Measurements from ENCODE around the gene CSNK1A1.
A peak's percentile ranks its signal among the peaks of the same experiment; 100 is the strongest.
"Not testable (repeated sequence)": the region's sequence is repeated elsewhere in the genome, so short reads cannot be mapped to it uniquely, and the experiment has no call there.

CSNK1A1 gene

GRCh38 chr5:149490599-149491485 lies 60.4 kb downstream of the CSNK1A1 start:
- DNase-seq (ENCODE audit: low spot score) = no peak

DNA sequence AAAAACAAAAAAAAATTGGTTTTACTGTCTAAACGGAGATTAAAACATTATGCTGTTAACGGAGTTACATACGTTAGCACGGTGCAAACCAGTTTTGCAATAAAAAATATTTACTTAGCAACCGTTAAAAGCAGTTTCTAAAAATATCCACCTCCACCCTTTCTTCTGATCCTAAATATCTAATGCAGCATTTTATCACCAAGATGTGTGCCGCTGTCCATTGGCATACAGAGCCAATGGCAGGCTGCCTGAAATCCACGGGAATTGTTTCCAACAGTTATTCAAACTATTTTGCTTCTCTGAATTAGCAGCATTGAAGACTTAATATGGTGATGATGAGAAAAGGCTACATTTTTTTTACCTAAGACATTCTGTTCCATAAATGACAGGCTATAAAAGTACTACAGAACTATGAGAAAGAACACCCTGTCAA lies 61.6 kb downstream of the CSNK1A1 start:
- DNase-seq (ENCODE audit: low spot score) = no peak

DNA sequence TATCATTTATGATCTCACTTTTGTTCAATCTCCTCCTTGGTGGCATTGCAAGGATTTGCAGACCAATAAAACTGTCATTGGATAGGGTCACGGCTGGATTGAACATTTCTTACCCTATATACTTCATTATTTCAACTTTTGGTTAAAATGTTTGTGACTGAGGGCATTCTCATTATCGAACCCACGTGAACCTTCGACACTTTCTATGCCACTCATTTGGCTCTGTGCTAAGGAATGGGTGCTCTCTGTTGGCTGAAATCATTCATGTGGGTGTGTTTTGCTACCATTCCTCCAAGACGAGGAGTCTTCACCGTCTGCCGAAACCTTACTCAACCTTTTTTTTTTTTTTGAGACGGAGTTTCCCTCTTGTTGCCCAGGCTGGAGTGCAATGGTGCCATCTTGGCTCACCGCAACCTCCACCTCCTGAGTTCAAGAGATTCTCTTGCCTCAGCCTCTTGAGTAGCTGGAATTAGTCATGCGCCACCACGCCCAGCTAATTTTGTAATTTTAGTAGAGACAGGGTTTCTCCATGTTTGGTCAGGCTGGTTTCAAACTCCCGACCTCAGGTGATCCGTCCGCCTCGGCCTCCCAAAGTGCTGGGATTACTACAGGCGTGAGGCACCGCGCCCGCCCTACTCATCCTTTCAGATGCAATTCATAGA lies 62.5 kb downstream of the CSNK1A1 start:
- no peak for DNase-seq (ENCODE audit: low spot score)

- no peak for DNase-seq (ENCODE audit: low spot score)
Observed at GRCh38 chr5:149487672-149488071, 63.6 kb downstream of the CSNK1A1 start.

DNA sequence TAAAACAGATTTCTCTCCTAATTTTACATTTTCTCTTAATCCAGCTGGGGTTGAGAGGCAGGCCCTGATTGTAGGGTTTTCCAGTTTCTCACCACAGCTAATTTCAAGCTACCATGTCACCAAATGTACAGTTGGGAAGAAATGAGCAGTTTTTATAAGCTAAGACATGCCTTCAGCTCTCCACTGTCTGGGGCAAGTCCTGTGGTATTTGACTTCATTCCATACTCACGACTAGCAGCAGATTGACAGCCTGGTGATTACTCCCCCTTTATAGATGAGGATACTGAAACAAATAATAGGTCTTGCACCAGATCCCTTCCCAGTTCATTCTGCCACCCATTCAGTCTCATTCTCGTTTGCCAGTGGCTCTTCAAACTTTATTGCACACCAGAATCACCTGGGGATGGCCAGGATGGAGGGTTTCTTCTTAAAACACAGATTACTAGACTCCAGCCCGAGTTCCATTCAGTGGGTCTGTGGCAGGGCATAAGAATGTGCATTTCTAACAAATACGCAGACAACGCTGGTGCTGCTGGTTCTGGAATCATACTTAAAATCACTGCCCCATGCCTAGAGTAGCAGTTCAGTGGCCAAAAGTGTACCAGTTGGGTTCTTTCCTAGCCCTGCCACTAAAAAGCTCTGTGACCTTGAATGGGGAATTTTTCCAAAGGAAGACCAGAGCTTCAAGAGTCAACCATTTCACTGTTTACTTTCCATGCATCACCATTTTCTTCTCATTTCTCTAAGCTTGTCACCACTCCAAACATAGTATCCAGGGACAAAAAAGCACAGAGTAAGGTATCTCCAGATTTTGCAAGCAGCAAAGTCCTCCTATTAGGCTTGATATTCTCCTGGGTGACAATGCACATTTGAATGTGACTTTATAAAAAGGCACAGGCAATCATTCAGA lies 64.3 kb downstream of the CSNK1A1 start:
- peak; percentile 37 for DNase-seq (ENCODE audit: low spot score)

- peak; percentile 82 for DNase-seq (ENCODE audit: low spot score)
Observed at GRCh38 chr5:149485655-149486615, 65.3 kb downstream of the CSNK1A1 start.

DNA sequence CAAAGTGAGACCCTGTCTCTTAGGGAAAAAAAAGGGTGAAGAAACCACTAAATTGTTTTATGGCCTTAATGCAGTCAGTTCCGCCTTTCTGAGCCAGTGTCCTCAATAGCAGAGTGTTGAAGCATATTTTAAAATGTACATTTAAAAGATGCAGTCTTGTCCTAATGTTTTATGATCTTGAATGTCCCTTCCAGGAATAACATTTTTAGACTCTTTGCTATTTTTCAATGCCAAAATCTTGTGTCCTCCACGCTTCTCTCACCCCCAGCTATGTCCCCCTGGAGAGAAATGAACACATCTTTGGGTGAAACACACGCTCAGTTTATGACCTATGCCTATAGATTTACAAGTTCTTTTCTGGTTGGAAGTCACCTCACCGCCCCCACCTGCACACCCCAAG lies 69.8 kb downstream of the CSNK1A1 start:
- DNase-seq (ENCODE audit: low spot score) = no peak

DNA sequence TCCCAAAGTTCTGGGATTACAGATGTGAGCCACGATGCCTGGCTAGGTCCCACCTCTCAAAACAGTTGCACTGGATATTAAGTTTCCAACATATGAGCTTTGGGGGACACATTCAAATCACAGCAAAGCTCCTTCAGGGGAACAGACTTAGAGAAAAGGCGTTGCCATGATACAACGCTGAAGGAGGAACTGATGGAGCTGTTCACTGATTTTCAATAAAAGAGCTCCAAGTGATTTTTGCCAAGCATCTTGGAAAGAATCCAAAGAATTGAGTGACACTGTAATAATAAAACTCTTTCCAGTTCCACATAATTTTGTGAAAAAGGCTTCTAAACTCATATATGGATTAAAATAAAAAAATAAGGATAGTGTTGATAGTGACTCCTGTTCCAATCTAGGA lies 72.5 kb downstream of the CSNK1A1 start:
- no peak for DNase-seq (ENCODE audit: low spot score)

DNA sequence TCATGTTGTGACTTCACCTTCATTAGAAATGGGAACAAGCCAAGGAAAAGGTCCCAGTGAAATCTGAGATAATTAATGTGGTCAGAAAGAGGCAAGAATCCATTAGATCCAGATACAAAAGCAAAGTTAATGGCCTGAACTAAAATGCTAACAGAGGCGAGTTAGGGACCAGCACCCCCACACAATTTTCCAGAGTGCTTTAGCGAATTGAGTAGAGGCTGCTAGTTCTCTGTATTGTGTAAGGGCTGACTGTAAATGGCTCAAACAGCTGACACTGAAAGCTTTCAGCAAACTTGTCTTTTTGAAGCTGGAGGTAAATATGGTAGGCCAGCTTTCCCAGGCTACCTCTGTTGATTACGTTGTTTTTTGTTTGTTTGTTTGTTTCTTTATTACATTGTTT lies 75.5 kb downstream of the CSNK1A1 start:
- DNase-seq (ENCODE audit: low spot score) = no peak

GRCh38 chr5:149474198-149474597 lies 77.0 kb downstream of the CSNK1A1 start:
- no peak for DNase-seq (ENCODE audit: low spot score)

- DNase-seq (ENCODE audit: low spot score) = no peak
Observed at GRCh38 chr5:149473441-149473840, 77.8 kb downstream of the CSNK1A1 start.

GRCh38 chr5:149472399-149472798 lies 78.8 kb downstream of the CSNK1A1 start:
- DNase-seq (ENCODE audit: low spot score) = no peak

DNA sequence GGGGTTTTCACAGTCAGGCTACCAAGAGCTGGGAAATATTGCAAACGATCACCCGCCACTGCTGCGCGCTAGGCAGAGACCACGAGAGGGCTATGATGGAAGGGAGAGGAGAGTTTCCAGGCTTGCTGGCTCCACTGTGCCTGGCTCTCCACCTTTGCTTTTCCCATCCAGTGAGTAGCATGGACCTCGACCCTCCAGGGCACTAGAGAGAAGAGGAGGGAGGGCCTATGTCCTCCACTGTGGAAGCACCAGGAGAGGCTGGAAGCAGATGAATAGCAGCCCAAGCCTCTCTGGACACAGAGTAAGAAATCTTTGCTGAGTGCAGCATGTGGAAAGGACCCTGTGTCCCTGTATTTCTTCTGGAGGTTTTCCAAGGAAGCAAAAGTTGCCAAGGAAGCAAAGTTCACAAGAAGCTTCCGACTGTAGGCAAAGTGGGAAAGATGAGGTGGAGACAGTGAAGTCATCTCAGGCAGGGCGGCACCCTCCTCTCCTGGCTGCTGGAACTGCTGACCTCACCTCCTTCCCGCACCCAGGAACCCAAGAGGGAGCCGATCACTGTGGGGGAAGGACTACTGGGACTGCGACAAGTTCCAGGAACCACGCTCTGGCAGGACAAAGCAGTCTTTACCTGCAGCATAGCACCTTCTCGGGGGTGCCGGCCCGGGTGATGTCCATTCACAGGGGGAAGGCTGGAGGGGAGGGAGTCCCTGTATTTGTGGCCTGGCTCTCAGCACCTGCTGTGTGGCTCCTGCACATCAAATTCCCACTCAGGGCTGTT lies 79.6 kb downstream of the CSNK1A1 start:
- peak; percentile 44 for DNase-seq (ENCODE audit: low spot score)

- no peak for DNase-seq (ENCODE audit: low spot score)
Observed at GRCh38 chr5:149470942-149471341, 80.3 kb downstream of the CSNK1A1 start.

- peak; percentile 71 for DNase-seq (ENCODE audit: low spot score)
Observed at GRCh38 chr5:149466457-149466972, 84.7 kb downstream of the CSNK1A1 start.

GRCh38 chr5:149464796-149465489 lies 86.3 kb downstream of the CSNK1A1 start:
- DNase-seq (ENCODE audit: low spot score) = peak; percentile 86

GRCh38 chr5:149461907-149462306 lies 89.3 kb downstream of the CSNK1A1 start:
- not testable (repeated sequence) for DNase-seq (ENCODE audit: low spot score)

- DNase-seq (ENCODE audit: low spot score) = no peak
Observed at GRCh38 chr5:149459891-149460290, 91.3 kb downstream of the CSNK1A1 start.

DNA sequence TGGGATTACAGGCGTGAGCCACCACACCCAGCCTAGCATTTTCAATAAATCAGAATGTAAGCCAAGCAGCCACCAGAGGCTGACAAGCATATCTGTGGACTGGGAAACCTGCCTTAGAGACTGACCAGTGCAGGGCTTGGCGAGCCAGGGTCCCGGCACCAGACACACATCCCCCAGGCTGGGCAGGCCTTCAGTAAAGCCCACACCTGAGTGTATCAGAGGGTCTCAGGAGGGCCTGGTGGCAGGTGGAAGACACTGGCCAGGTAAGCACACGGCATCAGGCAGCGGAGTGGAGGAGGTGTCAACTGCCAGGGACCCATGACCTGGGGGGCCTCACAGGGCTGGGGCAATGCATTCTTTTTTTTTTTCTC lies 93.9 kb downstream of the CSNK1A1 start:
- no peak for DNase-seq (ENCODE audit: low spot score)

Data from AG20443 (cell line).